Measurements from ENCODE around the gene DZIP3.

Gene DZIP3

GRCh38 chr3:108713009-108713516, 123.5 kb downstream of the DZIP3 start:
- no peak for DNase-seq

- peak; percentile 54 for DNase-seq
Measured at GRCh38 chr3:108713816-108714215, 124.3 kb downstream of the DZIP3 start.

DNA sequence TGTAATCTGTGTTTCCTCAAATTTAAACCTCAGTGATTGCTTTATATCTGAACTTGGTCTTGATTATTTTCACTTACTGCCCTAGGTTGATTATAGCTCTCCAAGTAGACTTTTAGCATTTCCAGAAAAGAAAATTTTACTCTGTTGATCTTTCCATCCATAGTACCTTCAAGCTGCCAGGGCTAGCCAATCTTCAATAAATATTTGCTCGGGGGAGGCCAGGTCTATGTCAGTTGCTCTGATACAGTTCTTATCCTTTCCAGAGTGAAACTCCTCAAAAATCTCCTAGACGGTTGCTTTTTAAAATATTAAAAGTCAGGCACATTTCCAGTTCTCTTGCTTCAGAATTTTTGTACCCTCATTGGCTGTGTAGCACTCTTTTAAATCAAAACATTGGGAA, 128.9 kb downstream of the DZIP3 start:
- DNase-seq = no peak

GRCh38 chr3:108719178-108719806, 129.8 kb downstream of the DZIP3 start:
- no peak for DNase-seq

- DNase-seq = no peak
Measured at GRCh38 chr3:108722724-108723123, 133.2 kb downstream of the DZIP3 start.

DNA sequence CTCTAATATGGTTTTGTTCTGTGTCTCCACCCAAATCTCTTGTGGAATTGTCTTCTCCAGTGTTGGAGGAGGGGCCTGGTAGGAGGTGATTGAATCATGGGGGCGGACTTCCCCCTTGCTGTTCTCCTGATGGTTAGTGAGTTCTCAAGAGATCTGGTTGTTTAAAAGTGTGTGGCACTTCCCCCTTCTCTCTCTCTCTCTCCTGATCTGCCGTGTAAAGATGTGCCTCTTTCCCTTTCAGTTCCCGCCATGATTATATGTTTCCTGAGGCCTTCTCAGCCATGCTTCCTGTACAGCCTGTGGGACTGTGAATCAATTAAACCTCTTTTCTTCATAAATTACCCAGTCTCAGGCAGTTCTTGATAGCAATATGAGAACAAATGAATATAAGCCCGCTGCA, 134.6 kb downstream of the DZIP3 start:
- no peak for DNase-seq

GRCh38 chr3:108728105-108728504, 138.6 kb downstream of the DZIP3 start:
- no peak for DNase-seq

DNA sequence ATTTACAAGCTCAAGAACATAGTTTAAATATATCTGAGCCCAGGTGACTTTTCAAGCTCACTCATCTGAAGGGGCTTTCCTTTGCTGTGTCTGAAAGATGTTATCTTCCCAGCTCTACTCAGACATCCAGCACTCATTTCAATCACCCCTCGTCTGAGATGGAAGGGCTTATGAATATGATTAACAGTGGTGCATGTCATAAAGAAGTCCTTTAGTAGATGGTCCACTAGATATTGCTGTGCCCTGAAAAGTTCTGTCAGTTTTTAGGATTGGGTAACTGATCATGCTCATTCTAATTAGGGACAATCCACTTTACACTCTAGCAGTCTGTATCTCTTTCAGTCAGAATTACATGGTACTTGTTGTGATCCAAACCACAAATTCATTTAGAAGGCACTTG, 139.4 kb downstream of the DZIP3 start:
- no peak for DNase-seq

DNA sequence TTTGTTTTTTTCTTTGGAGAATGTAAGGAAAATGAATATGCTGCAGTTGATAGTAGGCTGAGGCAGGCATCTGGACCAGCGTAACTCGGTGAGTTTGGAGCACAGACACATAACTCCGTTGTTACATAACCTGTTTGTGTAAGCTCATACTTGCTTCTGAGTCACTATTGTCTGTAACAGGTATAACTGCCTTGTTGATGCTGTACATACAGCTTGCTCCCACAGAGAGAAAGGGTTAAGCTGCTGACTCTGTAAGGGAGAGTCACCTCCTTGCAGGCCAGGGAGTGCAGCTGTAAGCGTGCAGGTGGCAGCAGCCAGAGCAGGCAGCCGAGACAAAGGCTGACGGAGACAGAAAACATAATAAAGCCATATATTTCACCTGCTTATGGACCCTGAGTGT, 147.3 kb downstream of the DZIP3 start:
- DNase-seq = peak; percentile 8

DNA sequence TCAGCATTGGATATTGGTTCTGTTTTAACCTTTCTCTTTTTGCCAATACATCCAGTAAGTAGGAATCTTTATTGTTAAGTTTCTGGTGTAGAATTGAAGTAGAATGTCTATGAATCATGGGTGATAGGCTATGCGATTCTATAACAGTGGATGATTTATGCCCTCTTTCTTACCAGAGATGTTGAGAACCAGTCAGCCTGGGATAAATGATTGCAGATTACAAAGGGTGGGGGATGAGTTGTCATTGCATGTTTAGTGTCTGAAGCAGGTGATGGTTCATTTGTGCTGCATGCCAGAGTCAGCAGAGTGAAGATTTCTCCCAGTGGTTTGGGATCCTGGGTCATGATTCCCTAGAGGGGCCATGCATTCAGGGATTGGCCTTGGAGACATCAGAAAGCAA, 153.4 kb downstream of the DZIP3 start:
- no peak for DNase-seq
